GM12891 (cell line): ENCODE measurements around the gene PRADC1.

Experiments used
- PAX5 ChIP-seq: IDR thresholded peaks from 2 replicates; pipeline ENCODE4 v1.6.1; 2011; ENCODE audit warnings: low read length, moderate library complexity, mild to moderate bottlenecking; ENCODE audit not compliant: insufficient read depth, severe bottlenecking
- POLR2A ChIP-seq: IDR thresholded peaks from 2 replicates; pipeline ENCODE4 v1.6.1; 2011; ENCODE audit warnings: low read depth, low read length, control low read depth
- POLR2AphosphoS5 ChIP-seq: IDR thresholded peaks from 2 replicates; pipeline ENCODE4 v1.6.1; 2011; ENCODE audit warnings: low read depth, low read length, control low read depth
- SPI1 ChIP-seq: IDR thresholded peaks from 2 replicates; pipeline ENCODE4 v1.6.1; 2011; ENCODE audit warnings: low read depth, low read length, control low read depth
- TAF1 ChIP-seq: IDR thresholded peaks from 2 replicates; pipeline ENCODE4 v1.6.1; 2011; ENCODE audit warnings: low read depth, low read length, control low read depth

DNA sequence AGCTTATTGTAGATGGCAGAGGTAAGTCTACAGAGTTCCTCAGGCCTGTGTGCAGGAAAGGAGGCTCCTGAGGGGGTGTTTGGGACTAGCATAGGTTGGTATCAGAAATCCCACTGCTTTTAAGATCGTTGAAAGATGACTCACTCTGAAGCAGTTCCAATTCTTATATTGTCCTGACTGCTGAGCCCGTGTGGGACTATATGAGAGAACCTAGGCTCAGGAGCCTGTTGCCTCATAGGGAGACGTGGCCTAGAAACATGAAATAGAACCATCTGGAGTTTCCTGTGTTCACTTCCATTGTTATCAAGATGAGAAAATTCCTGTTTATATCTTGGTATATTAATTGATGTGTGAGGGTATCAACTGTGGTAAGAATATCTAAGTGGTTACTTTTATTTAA lies 6.7 kb upstream of the PRADC1 start:
- TF ChIP-seq POLR2A = no peak
- TF ChIP-seq SPI1 = no peak
- TF ChIP-seq TAF1 = no peak
- TF ChIP-seq POLR2AphosphoS5 = no peak
- no peak for TF ChIP-seq PAX5
